ENCODE data around the gene FBXO38. TPM values are rescaled to one million over a fixed set of nuclear protein-coding genes. Genes with fewer than 3 reads are reported as not detected.
A peak's percentile ranks its signal among the peaks of the same experiment; 100 is the strongest.

Gene FBXO38, protein sequence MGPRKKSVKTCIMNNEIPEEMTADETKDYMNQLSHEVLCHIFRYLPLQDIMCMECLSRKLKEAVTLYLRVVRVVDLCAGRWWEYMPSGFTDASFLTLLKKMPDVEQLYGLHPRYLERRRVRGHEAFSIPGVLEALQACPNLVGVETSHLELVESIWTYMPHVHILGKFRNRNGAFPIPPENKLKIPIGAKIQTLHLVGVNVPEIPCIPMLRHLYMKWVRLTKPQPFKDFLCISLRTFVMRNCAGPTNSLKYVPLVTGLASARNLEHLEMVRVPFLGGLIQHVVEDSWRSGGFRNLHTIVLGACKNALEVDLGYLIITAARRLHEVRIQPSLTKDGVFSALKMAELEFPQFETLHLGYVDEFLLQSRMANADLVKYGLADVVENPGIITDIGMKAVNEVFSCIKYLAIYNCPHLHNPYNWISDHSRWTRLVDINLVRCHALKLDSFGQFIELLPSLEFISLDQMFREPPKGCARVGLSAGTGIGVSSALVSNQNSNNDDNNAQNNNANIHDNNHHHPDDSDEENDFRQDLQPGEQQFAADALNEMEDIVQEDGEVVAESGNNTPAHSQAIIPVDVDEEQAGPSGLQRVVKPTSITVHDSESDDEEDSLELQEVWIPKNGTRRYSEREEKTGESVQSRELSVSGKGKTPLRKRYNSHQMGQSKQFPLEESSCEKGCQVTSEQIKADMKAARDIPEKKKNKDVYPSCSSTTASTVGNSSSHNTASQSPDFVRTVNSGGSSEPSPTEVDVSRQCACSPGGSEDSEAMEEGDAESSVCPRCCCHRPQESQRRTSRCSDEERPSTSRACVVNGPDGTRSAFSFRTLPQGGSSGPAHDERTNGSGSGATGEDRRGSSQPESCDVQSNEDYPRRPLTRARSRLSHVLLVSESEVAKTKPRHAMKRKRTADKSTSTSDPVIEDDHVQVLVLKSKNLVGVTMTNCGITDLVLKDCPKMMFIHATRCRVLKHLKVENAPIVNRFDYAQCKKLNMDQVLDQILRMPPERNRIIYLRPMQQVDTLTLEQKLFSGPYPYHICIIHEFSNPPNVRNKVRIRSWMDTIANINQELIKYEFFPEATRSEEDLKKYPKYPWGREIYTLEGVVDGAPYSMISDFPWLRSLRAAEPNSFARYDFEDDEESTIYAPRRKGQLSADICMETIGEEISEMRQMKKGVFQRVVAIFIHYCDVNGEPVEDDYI
- total RNA-seq (ENCODE audit: unreplicated experiment), result 132 TPM
- long read RNA-seq, full-length matches to known transcripts, result 1 of 3 reads
- long read RNA-seq, partial matches to known transcripts, result 2 of 3 reads
- long read RNA-seq, other reads (novel, unspliced or antisense), result 0 of 3 reads

DNA sequence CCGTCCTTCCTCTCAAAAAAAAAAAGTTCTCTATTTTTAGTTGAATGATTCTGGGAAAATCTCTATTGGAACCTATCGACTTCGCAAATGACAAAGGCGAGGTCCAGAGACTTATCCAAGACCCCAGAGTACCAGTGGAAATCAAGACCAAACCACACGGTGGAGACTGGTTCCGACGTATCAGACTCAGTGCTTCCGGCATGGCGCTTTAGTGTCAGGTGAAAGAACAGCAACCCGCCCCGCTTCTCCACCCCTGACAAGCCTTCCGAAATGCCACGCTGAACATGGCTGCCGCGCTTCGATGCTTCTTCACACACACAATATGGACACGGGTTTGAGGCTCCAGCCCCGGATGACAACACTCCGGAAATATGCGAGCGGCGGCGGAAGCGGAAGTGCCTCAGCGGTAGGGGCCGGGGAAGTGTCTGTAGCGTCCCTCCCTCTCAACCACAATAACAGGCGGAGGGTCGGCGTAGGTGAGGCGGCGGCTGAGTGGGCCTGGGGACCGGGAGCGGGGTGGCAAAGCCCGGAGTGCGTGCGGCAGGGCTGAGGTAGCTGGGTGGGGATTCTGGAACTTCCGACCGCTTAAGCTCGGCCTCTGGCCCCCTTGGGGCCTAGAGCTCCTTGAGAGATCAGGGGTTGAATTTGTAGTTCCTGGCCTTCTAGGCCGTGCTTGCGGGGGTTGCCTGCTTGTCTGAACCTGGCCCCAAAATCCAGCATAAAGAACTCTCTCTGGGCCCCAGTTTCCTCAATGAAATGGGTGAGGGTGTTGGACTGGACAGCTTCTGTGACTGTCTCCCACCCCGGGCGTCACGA lies at the start of gene FBXO38:
Gene FBXO38, plus strand, starts transcription at position 395 of the 816 bp plus-strand sequence. CDS start 10,819 bp downstream, outside the sequence.
- Mint-ChIP-seq H3K27me3 (ENCODE audit: unreplicated experiment) (peaks cover 11% of the 10 kb centered on the region), H3K27ac (ENCODE audit: unreplicated experiment) (peak within 1 kb of the TSS; percentile 99), H3K4me1 (ENCODE audit: low read depth, unreplicated experiment) (peaks cover 14% of the 10 kb centered on the region), H3K36me3 (ENCODE audit: unreplicated experiment) (no peaks in the 10 kb centered on the region), H3K9me3 (ENCODE audit: unreplicated experiment) (peaks cover 12% of the 10 kb centered on the region), H3K4me3 (ENCODE audit: unreplicated experiment) (peak within 1 kb of the TSS; percentile 99)
- DNase-seq, result peak; percentile 95
- TF ChIP-seq, protein P1, sequence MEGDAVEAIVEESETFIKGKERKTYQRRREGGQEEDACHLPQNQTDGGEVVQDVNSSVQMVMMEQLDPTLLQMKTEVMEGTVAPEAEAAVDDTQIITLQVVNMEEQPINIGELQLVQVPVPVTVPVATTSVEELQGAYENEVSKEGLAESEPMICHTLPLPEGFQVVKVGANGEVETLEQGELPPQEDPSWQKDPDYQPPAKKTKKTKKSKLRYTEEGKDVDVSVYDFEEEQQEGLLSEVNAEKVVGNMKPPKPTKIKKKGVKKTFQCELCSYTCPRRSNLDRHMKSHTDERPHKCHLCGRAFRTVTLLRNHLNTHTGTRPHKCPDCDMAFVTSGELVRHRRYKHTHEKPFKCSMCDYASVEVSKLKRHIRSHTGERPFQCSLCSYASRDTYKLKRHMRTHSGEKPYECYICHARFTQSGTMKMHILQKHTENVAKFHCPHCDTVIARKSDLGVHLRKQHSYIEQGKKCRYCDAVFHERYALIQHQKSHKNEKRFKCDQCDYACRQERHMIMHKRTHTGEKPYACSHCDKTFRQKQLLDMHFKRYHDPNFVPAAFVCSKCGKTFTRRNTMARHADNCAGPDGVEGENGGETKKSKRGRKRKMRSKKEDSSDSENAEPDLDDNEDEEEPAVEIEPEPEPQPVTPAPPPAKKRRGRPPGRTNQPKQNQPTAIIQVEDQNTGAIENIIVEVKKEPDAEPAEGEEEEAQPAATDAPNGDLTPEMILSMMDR (IDR thresholded peaks at IDR 0.05; ENCODE audit: partially characterized antibody, unreplicated experiment), result no peak

DNA sequence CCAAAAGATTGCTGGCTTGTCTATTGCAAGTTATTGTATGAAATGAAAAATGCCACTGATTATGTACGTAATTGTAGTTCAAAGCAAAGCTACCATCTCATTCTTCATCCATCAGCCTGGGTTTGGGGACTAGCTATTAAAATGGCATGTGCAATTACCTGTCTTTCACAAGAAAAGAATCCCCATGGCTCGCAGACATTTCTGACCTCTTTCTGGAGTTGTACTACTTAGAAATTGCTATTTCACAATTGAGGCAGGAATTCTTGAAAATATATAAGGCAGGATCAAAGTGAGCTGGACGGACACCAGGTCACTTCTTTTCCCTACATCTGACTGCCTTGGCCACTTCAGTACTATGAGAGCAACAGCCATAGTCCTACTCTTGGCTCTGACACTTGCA lies 48.5 kb upstream of the FBXO38 start, which contains the start of gene SPINK9:
Gene SPINK9, plus strand, starts transcription at position 301 of the 400 bp plus-strand sequence. Its CDS starts 55 bp downstream, at position 356.
- H3K4me3 Mint-ChIP-seq (ENCODE audit: unreplicated experiment), result no peak within 1 kb of the TSS
- peaks cover 2% of the 10 kb centered on the region for H3K9me3 Mint-ChIP-seq (ENCODE audit: unreplicated experiment)
- no peaks in the 10 kb centered on the region for H3K36me3 Mint-ChIP-seq (ENCODE audit: unreplicated experiment)
- H3K27me3 Mint-ChIP-seq (ENCODE audit: unreplicated experiment), result no peaks in the 10 kb centered on the region
- TF ChIP-seq, protein P1 (IDR thresholded peaks at IDR 0.05; ENCODE audit: partially characterized antibody, unreplicated experiment), result no peak
- H3K4me1 Mint-ChIP-seq (ENCODE audit: low read depth, unreplicated experiment), result no peaks in the 10 kb centered on the region
- DNase-seq, result no peak
- no peak within 1 kb of the TSS for H3K27ac Mint-ChIP-seq (ENCODE audit: unreplicated experiment)

DNA sequence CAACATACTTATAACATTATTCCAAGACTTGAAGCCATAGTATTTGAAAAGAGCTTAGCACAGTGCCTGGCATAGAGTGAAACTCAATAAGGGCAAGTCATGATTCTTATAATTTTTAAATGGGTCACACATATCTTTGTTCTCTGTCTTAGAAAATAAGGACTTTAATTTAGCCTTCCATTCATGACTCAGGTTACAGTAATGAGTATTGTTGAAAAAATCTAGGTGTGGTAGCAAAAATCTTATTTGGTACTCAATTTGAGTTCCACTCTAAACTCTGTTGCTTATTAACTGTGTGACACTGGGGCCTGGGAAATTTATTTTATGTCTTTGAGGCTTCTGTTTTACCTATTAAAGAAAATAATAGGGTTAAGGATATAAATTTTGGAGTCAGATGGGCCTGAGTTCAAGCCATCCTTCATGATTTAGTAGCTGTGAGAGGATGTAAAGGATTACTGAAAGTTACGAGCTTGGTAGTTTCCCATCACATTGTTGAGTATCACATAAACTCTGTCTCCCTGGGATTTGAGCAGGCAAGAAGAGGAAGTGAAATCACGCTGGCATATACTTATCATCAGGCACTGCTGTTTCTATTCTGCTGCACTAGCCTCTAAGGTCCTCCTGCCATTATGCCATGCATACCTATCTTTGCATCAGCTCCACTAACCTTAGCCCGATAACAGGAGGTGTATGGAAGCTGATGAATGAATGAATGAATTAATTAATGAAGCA lies 46.9 kb upstream of the FBXO38 start:
- H3K4me3 Mint-ChIP-seq (ENCODE audit: unreplicated experiment), result no peak overlapping the region
- no peaks in the 10 kb centered on the region for H3K36me3 Mint-ChIP-seq (ENCODE audit: unreplicated experiment)
- H3K27me3 Mint-ChIP-seq (ENCODE audit: unreplicated experiment), result no peaks in the 10 kb centered on the region
- H3K4me1 Mint-ChIP-seq (ENCODE audit: low read depth, unreplicated experiment), result no peaks in the 10 kb centered on the region
- H3K27ac Mint-ChIP-seq (ENCODE audit: unreplicated experiment), result no peak overlapping the region
- TF ChIP-seq, protein P1 (IDR thresholded peaks at IDR 0.05; ENCODE audit: partially characterized antibody, unreplicated experiment), result no peak
- DNase-seq, result no peak
- peaks cover 2% of the 10 kb centered on the region for H3K9me3 Mint-ChIP-seq (ENCODE audit: unreplicated experiment)
